Measurements from ENCODE around the gene FAM53C.

DNA sequence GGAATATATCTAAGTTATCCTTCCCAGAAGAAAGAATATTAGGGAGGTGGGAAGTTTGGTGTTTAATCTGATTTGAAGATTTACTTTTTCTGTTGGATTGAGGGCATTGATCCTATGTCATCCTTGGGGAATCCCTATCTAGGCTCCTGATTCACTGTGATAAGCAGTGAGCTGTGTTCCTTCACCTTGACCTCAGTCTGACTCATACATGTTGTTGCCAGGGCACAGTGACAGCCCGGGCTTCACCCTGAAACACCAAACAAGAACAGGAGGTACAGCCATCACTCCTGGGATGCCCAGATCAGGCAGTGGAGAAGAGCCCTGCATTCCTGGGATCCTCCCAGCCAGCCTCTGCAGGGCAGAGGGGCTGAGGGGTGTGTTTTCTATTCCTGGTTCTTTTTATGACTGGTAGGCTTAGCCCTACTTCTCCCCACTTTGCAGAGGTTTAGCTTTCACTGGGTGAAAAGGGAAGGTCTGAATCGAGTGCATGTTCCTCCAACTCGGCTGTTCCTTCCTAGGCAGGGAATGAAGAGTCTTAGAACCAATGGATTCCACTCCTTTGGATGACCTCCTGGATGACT, 3.1 kb upstream of the FAM53C start:
- no peak for TF ChIP-seq SPI1 (IDR thresholded peaks at IDR 0.05; ENCODE audit: low read depth, low read length)
- TF ChIP-seq PAX5 (IDR thresholded peaks at IDR 0.05; ENCODE audit: insufficient read depth, low read length, severe bottlenecking) = no peak
